ENCODE data around the gene RPL37.

Gene RPL37

GRCh38 chr5:40853632-40854192 lies 18.7 kb upstream of the RPL37 start:
- DNase-seq (no peak), ATAC-seq (replicated peaks) (no peak)
- no peak overlapping the region for H3K4me3 Mint-ChIP-seq
- no peak overlapping the region for H3K27ac Mint-ChIP-seq
- H3K4me1 Mint-ChIP-seq: peaks cover 2 to 9% of the 10 kb centered on the region in 2 donors
- no peaks in the 10 kb centered on the region for H3K27me3 Mint-ChIP-seq
- H3K9me3 Mint-ChIP-seq: no peaks in the 10 kb centered on the region
- peaks cover 0 to 3% of the 10 kb centered on the region in 2 donors for H3K36me3 Mint-ChIP-seq

- no peak for ATAC-seq (replicated peaks)
- H3K36me3 Mint-ChIP-seq: peaks cover 1 to 3% of the 10 kb centered on the region in 2 donors
- peaks cover 4 to 10% of the 10 kb centered on the region in 2 donors for H3K4me1 Mint-ChIP-seq
- H3K9me3 Mint-ChIP-seq: no peaks in the 10 kb centered on the region
- H3K4me3 Mint-ChIP-seq: no peak overlapping the region
- no peak for DNase-seq
- no peak overlapping the region for H3K27ac Mint-ChIP-seq
- no peaks in the 10 kb centered on the region for H3K27me3 Mint-ChIP-seq
Observed at GRCh38 chr5:40847525-40847924, 12.5 kb upstream of the RPL37 start.

- no peak overlapping the region for H3K27ac Mint-ChIP-seq
- H3K4me1 Mint-ChIP-seq: peaks cover 5 to 14% of the 10 kb centered on the region in 2 donors
- no peak overlapping the region for H3K4me3 Mint-ChIP-seq
- H3K36me3 Mint-ChIP-seq: peaks cover 1 to 3% of the 10 kb centered on the region in 2 donors
- no peaks in the 10 kb centered on the region for H3K9me3 Mint-ChIP-seq
- ATAC-seq (replicated peaks) (no peak), DNase-seq (no peak)
- no peaks in the 10 kb centered on the region for H3K27me3 Mint-ChIP-seq
Observed at GRCh38 chr5:40846371-40846770, 11.3 kb upstream of the RPL37 start.

GRCh38 chr5:40844565-40844964 lies 9.5 kb upstream of the RPL37 start:
- Mint-ChIP-seq H3K27ac (no peak overlapping the region), H3K27me3 (no peaks in the 10 kb centered on the region), H3K36me3 (peaks cover 1 to 3% of the 10 kb centered on the region in 2 donors), H3K4me1 (peaks cover 5 to 18% of the 10 kb centered on the region in 2 donors), H3K4me3 (no peak overlapping the region), H3K9me3 (no peaks in the 10 kb centered on the region)
- ATAC-seq (replicated peaks) (no peak), DNase-seq (no peak)

- Mint-ChIP-seq H3K36me3 (peaks cover 1 to 3% of the 10 kb centered on the region in 2 donors), H3K4me1 (peaks cover 5 to 16% of the 10 kb centered on the region in 2 donors), H3K27ac (no peak overlapping the region), H3K27me3 (no peaks in the 10 kb centered on the region), H3K9me3 (no peaks in the 10 kb centered on the region), H3K4me3 (no peak overlapping the region)
- DNase-seq (no peak), ATAC-seq (replicated peaks) (no peak)
Observed at GRCh38 chr5:40842351-40842750, 7.3 kb upstream of the RPL37 start.

GRCh38 chr5:40841068-40841805 lies 6.2 kb upstream of the RPL37 start, which contains the start of gene CARD6:
CARD6 (plus strand) TSS chr5:40841367; CDS start chr5:40841383, 16 bp downstream.
- Mint-ChIP-seq H3K4me1 (peaks cover 5 to 22% of the 10 kb centered on the region in 2 donors), H3K9me3 (peaks cover 0 to 2% of the 10 kb centered on the region in 2 donors), H3K27me3 (no peaks in the 10 kb centered on the region), H3K36me3 (peaks cover 1 to 3% of the 10 kb centered on the region in 2 donors), H3K4me3 (peak within 1 kb of the TSS; percentile 87 to 92), H3K27ac (peak within 1 kb of the TSS; percentile 97)
- ATAC-seq (replicated peaks): peak; percentile 58 to 65
- no peak for DNase-seq

- peaks cover 3 to 26% of the 10 kb centered on the region in 2 donors for H3K4me1 Mint-ChIP-seq
- H3K27ac Mint-ChIP-seq: no peak overlapping the region
- peaks cover 0 to 2% of the 10 kb centered on the region in 2 donors for H3K9me3 Mint-ChIP-seq
- H3K4me3 Mint-ChIP-seq: no peak overlapping the region
- DNase-seq (no peak), ATAC-seq (replicated peaks) (no peak)
- no peaks in the 10 kb centered on the region for H3K27me3 Mint-ChIP-seq
- peaks cover 18 to 21% of the 10 kb centered on the region in 2 donors for H3K36me3 Mint-ChIP-seq
Observed at GRCh38 chr5:40838086-40838485, 3.1 kb upstream of the RPL37 start.

- Mint-ChIP-seq H3K4me3 (peak overlapping the region; percentile 97 to 98), H3K4me1 (peaks cover 12 to 46% of the 10 kb centered on the region in 2 donors), H3K27ac (peak overlapping the region; percentile 100), H3K9me3 (peaks cover 0 to 2% of the 10 kb centered on the region in 2 donors), H3K36me3 (peaks cover 37 to 56% of the 10 kb centered on the region in 2 donors), H3K27me3 (no peaks in the 10 kb centered on the region)
- ATAC-seq (replicated peaks) (no peak), DNase-seq (no peak)
Observed at GRCh38 chr5:40834391-40834848, 602 bp downstream of the RPL37 start.

GRCh38 chr5:40833712-40834229 lies 1.3 kb downstream of the RPL37 start:
- Mint-ChIP-seq H3K9me3 (peaks cover 0 to 2% of the 10 kb centered on the region in 2 donors), H3K27me3 (no peaks in the 10 kb centered on the region), H3K4me1 (peaks cover 17 to 53% of the 10 kb centered on the region in 2 donors), H3K4me3 (peak overlapping the region; percentile 97 to 98), H3K27ac (peak overlapping the region; percentile 100), H3K36me3 (peaks cover 44 to 63% of the 10 kb centered on the region in 2 donors)
- DNase-seq (no peak), ATAC-seq (replicated peaks) (no peak)

GRCh38 chr5:40832345-40832744 lies 2.7 kb downstream of the RPL37 start:
- H3K36me3 Mint-ChIP-seq: peaks cover 58 to 77% of the 10 kb centered on the region in 2 donors
- peak overlapping the region; percentile 87 for H3K27ac Mint-ChIP-seq
- ATAC-seq (replicated peaks): no peak
- no peak for DNase-seq
- peaks cover 0 to 2% of the 10 kb centered on the region in 2 donors for H3K9me3 Mint-ChIP-seq
- peaks cover 22 to 56% of the 10 kb centered on the region in 2 donors for H3K4me1 Mint-ChIP-seq
- no peaks in the 10 kb centered on the region for H3K27me3 Mint-ChIP-seq
- peak overlapping the region; percentile 97 to 98 for H3K4me3 Mint-ChIP-seq

GRCh38 chr5:40831346-40832210 lies 3.4 kb downstream of the RPL37 start:
- DNase-seq (no peak), ATAC-seq (replicated peaks) (peak; percentile 40 to 50)
- H3K36me3 Mint-ChIP-seq: peaks cover 64 to 84% of the 10 kb centered on the region in 2 donors
- no peaks in the 10 kb centered on the region for H3K27me3 Mint-ChIP-seq
- H3K27ac Mint-ChIP-seq: peak overlapping the region; percentile 87
- H3K4me3 Mint-ChIP-seq: peak overlapping the region; percentile 55 to 98
- peaks cover 22 to 53% of the 10 kb centered on the region in 2 donors for H3K4me1 Mint-ChIP-seq
- H3K9me3 Mint-ChIP-seq: peaks cover 0 to under 1% of the 10 kb centered on the region in 2 donors

- peaks cover 24 to 48% of the 10 kb centered on the region in 2 donors for H3K4me1 Mint-ChIP-seq
- no peak for ATAC-seq (replicated peaks)
- H3K27me3 Mint-ChIP-seq: no peaks in the 10 kb centered on the region
- no peaks in the 10 kb centered on the region for H3K9me3 Mint-ChIP-seq
- no peak for DNase-seq
- H3K4me3 Mint-ChIP-seq: peak overlapping the region in 1 of 2 donors; percentile 13
- peaks cover 66 to 84% of the 10 kb centered on the region in 2 donors for H3K36me3 Mint-ChIP-seq
- peak overlapping the region; percentile 82 for H3K27ac Mint-ChIP-seq
Observed at GRCh38 chr5:40829748-40830533, 5.1 kb downstream of the RPL37 start.
